NOMO-1 treated with DMSO at 0.1 percent for 48 hours (cell line): ENCODE data around the gene PPHLN1.

Experiments used
- DNase-seq: peaks from one replicate; lab custom pipeline; 2025; ENCODE audit not compliant: unreplicated experiment; lab: John Stamatoyannopoulos, UW

Gene PPHLN1

DNA sequence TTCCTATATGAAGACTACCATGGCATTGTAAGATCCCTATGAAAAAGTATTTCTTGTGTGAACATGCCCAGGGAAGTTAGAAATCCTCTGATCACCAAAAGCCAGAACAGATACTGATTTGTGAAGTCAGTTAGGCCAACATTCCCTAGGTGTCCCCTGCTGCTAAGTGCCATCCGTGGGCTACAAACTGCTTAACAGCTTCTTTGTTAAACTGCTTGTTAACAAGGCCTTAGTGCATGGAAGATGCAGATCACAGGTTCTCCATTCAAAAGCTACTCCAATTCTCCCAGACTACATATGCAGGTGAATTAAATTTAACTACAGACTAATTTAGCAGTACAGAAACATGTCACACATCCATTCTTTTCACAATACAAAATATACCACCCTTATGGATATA, 155.4 kb downstream of the PPHLN1 start:
- DNase-seq, result no peak

DNA sequence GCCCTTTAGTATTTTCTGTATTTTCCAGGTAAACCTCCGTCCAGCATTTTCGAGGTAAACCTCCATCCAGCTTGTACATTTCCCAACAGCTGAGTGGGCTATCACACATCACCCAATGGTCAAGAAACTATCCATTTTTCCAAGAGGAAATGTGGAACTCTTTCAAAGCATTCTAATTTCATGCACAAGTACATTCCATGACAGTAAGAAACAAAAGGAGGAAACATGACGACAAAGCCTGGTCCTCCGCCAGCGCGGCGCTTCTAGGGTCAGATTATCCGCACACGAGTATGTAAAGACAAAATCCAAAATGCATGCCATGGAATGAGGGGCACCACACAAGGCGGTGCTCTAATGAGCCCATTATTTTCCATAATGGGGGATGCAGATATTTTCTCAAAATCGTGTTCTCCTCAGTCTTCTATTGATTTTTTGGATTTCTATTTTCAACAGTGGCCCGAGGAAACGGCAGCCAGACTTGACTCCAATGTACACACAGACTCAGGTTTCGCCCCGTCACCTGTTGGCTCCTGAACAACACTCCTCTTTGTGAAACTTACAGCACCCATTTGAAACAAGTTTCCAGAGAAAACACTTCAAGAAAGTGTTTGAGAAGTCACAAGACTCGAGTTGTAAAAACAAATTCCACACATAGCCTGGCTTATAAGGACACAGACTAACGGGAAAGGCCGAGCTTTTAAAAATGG, 156.2 kb downstream of the PPHLN1 start:
- DNase-seq, result no peak

DNA sequence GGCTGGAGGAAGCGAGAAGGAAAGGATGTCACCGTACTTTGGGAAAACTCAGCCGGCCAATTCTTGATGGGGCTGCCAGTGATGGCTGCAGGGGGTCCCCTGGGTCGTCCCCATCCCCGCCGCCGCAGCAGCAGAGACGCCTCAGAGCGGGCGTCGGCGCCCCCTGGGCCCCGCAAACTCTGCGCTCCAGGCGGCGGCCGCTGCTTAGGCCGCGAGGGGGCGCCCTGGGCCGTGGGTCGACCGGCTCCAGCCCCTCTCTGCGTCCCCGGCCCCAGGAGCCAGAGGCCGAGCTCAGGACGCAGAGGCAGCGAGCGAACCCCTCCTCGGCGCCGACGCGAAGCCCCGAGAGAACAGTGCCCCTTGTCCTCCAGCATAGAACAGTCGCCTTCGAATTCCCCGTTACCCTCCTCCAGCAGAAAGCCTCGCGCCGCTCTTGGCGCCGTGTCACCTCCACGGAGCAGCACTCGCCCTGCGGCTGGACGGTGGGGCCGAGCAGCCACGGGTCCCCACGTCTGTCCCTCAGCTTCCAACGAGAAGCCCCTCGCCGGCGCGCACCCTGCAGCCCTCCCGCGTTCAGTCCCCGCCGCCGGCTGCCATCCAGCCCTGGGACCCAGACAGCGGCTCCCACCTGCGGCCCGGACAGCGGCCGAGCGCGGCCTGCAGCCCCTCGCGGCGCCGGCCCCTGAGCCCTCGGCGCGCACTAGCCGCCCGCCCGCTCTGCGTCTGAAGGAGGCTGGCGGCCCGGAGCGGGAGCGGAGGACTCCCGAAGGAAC, 157.0 kb downstream of the PPHLN1 start:
- peak; percentile 32 for DNase-seq

DNA sequence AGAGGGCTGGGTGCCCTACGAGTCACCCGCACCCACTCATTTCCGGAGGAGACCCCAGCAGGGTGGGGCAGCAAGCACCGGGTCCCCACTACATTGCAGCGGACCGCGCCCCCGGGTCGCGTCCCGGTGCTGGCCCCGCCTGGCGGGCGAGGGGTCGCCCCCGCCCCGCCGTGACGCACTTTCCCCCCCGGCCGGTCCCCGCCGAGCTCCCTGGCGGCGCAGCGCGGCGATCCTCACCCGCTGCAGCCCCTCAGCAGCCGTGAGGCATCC, 157.5 kb downstream of the PPHLN1 start:
- no peak for DNase-seq

DNA sequence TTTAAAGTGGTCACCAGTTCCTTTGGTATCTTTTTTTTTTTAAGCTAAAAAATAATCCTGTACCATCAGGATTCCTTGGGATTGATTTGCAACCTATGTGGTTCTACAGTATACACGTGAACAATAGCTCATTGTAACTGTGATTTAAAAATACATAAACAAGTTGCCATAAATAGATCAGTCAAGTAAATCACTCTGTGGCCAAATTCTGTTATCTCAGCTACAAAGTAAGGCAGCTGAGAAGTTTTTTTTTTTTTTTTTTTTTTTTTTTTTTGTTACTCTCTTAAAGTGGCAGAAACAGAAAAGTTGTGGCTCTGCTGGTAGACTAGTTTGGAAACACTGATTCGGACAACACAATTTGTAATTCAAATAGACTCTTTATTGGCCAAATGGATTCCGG, 159.0 kb downstream of the PPHLN1 start:
- no peak for DNase-seq

DNA sequence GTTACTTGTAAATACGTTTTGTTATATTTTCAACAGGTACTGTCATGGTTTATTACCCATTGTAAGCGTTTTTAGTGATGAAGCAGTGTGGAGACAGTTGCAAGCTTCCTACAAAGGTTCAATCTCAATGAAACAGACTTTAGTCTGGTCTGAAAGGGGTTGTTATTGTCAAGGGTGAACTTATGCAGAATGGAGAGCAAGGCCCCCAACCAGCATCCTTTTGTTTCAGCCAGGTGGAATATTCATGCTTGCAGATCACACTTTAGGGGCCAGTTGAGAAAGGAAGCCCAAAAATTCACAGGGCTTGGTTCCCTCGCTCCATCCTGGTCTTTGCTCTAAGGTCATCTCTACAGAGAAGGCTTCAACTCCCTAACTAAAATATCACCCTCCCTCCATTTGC, 159.9 kb downstream of the PPHLN1 start:
- no peak for DNase-seq

DNA sequence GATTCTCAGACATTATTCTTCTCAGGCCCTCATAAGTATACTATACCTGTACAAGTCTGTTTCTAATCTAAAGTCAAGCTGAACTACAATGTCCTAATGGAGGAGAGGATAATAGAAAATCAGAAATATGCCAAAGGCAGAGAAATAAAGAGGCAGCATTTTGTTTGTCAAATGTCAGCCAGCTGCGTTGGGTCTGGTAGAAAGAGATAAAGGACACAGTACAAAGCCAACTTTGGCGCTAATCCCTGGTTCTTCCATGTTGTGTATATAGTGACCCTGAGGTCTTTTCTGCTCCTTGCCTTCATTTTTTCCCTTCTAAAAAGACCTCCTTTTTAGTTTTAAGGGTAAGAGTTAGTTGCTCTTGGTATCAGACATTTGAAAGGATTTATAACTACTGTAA, 160.4 kb downstream of the PPHLN1 start:
- DNase-seq, result no peak

DNA sequence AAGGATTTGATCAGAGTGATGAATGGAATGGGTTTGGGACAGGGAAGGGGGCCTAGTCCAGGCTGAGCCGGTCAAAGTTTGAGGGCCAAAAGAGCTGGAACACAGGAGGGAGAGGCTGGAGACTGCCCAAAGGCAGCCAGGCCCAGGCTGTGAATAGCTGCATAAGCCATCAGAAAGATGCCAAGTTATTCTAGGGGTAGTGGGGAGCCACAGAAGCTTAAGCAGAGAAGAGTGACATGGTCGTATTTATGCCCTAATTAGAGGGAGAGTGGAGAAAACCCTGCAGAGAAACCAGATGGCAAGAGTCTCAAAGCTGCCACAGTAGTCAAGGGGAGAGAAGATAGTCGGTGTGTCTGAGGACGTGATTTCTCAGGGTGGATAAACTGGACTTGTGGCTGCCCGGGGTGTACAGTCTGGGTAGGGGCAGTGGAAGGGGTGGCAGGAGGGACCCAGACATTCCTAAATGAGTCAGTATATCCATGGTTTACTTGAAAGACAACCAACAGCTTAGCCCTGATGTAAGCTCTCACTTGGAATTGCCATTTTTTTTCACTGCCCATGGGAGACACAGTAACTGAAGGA, 164.4 kb downstream of the PPHLN1 start:
- DNase-seq, result no peak
